ENCODE results near the gene SIRT7. TPM values are rescaled to one million over a fixed set of nuclear protein-coding genes. Genes with fewer than 3 reads are reported as not detected.

Gene SIRT7
- total and polyA plus RNA-seq, 4 experiments from 2014 or later = 31.5 to 91.9 (median 66.4) TPM

- Histone ChIP-seq H3K9me3 (ENCODE audit: control insufficient read depth in 1 of 2, low read length in 2 of 2) (no peaks in the 10 kb centered on the region), H3K4me3 (ENCODE audit: low read length in 2 of 2) (peak overlapping the region; percentile 84 to 95), H3K27me3 (ENCODE audit: insufficient read depth, low read length) (no peaks in the 10 kb centered on the region), H3K27ac (ENCODE audit: low read depth, low read length) (peak overlapping the region; percentile 95), H3K36me3 (ENCODE audit: insufficient read depth, low read length) (peaks cover 26% of the 10 kb centered on the region), H3K4me1 (ENCODE audit: insufficient read depth, low read length) (peaks cover 50% of the 10 kb centered on the region)
- DNase-seq = peak; percentile 95 to 97 (median 96)
- peak overlapping the region; percentile 93 to 97 (median 96) for H3K27ac Mint-ChIP-seq
- no peaks in the 10 kb centered on the region for H3K27me3 Mint-ChIP-seq
- intact Hi-C loops (cut with micrococcal nuclease) = loop anchor here (1.0 to 5.0 kb wide), 4 partner anchors 11 to 39 kb away; partner anchors contain the start of genes ALYREF, ANAPC11, MCRIP1 and P4HB
- H3K4me3 Mint-ChIP-seq = peak overlapping the region; percentile 81 to 91 (median 86)
- H3K4me1 Mint-ChIP-seq = peaks cover 9 to 53% (median 30%) of the 10 kb centered on the region in 4 donors
- ChIA-PET POLR2A (ENCODE audit: partially characterized antibody) (interaction anchor here (0.5 to 5.2 kb wide), 30 partner anchors 8 to 577 kb away, joined by 3 to 99 read pairs (median 5); partner anchors contain the start of genes ALYREF, ANAPC11, CCDC137 and CENPX), CTCF (ENCODE audit: partially characterized antibody) (interaction anchor here (0.7 kb wide), 1 partner anchor 16 kb away, joined by 3 read pairs; no protein-coding TSS in a partner anchor)
- peaks cover 8 to 23% of the 10 kb centered on the region in 2 donors for H3K36me3 Mint-ChIP-seq
- H3K9me3 Mint-ChIP-seq = peaks cover 0 to 7% (median 0%) of the 10 kb centered on the region in 8 donors
Measured at GRCh38 chr17:81871387-81872230, 46.4 kb downstream of the SIRT7 start.

GRCh38 chr17:81870981-81871386, 47.0 kb downstream of the SIRT7 start, which contains the start of gene ARHGDIA:
ARHGDIA (minus strand) TSS chr17:81871337; CDS start chr17:81869930, 1,407 bp downstream.
- Mint-ChIP-seq H3K9me3 (peaks cover 0 to 7% (median 0%) of the 10 kb centered on the region in 8 donors), H3K4me3 (peak within 1 kb of the TSS; percentile 86 to 92 (median 89)), H3K27ac (peak within 1 kb of the TSS; percentile 93 to 98 (median 96)), H3K27me3 (no peaks in the 10 kb centered on the region), H3K4me1 (peaks cover 9 to 54% (median 30%) of the 10 kb centered on the region in 4 donors), H3K36me3 (peaks cover 8 to 23% of the 10 kb centered on the region in 2 donors)
- POLR2A ChIA-PET (ENCODE audit: partially characterized antibody) = interaction anchor here (0.8 to 5.2 kb wide), 21 partner anchors 10 to 360 kb away, joined by 3 to 99 read pairs (median 6); partner anchors contain the start of genes ACTG1, ALYREF, ANAPC11 and CCDC137
- Histone ChIP-seq H3K36me3 (ENCODE audit: insufficient read depth, low read length) (peaks cover 26% of the 10 kb centered on the region), H3K27ac (ENCODE audit: low read depth, low read length) (peak within 1 kb of the TSS; percentile 95), H3K4me3 (ENCODE audit: low read length in 2 of 2) (peak within 1 kb of the TSS; percentile 84 to 95), H3K27me3 (ENCODE audit: insufficient read depth, low read length) (no peaks in the 10 kb centered on the region), H3K9me3 (ENCODE audit: control insufficient read depth in 1 of 2, low read length in 2 of 2) (no peaks in the 10 kb centered on the region), H3K4me1 (ENCODE audit: insufficient read depth, low read length) (peaks cover 55% of the 10 kb centered on the region)
- DNase-seq = no peak
- intact Hi-C loops (cut with micrococcal nuclease) = loop anchor here (1.0 to 5.0 kb wide), 4 partner anchors 11 to 40 kb away; partner anchors contain the start of genes ALYREF, ANAPC11, MCRIP1 and P4HB
- CTCF ChIA-PET (ENCODE audit: partially characterized antibody) = no interaction called here

GRCh38 chr17:81870131-81870980, 47.6 kb downstream of the SIRT7 start:
- POLR2A ChIA-PET (ENCODE audit: partially characterized antibody) = interaction anchor here (0.8 to 5.2 kb wide), 23 partner anchors 10 to 360 kb away, joined by 3 to 99 read pairs (median 6); partner anchors contain the start of genes ACTG1, ALYREF, ANAPC11 and CCDC137

GRCh38 chr17:81869221-81870130, 48.5 kb downstream of the SIRT7 start:
- Mint-ChIP-seq H3K4me3 (peak overlapping the region; percentile 85 to 92 (median 88)), H3K27me3 (no peaks in the 10 kb centered on the region), H3K4me1 (peaks cover 8 to 58% (median 34%) of the 10 kb centered on the region in 4 donors), H3K27ac (peak overlapping the region; percentile 93 to 98 (median 95)), H3K36me3 (peaks cover 8 to 25% of the 10 kb centered on the region in 2 donors), H3K9me3 (peaks cover 0 to 7% (median 0%) of the 10 kb centered on the region in 8 donors)
- ChIA-PET CTCF (ENCODE audit: partially characterized antibody) (interaction anchor here (0.7 to 1.2 kb wide), 5 partner anchors 10 to 58 kb away, joined by 3 to 5 read pairs (median 3); partner anchors contain the start of genes MAFG and MCRIP1), POLR2A (ENCODE audit: partially characterized antibody) (interaction anchor here (0.8 to 5.2 kb wide), 20 partner anchors 9 to 359 kb away, joined by 3 to 99 read pairs (median 6); partner anchors contain the start of genes ACTG1, ALYREF, ANAPC11 and MAFG)
- intact Hi-C loops (cut with micrococcal nuclease) = loop anchor here (2.0 to 10.0 kb wide), 3 partner anchors 37 to 425 kb away; partner anchors contain the start of genes MCRIP1 and PCYT2
- H3K27ac ChIP-seq (ENCODE audit: low read depth, low read length) = peak overlapping the region; percentile 91
- H3K4me1 ChIP-seq (ENCODE audit: insufficient read depth, low read length) = peaks cover 55% of the 10 kb centered on the region
- peaks cover 26% of the 10 kb centered on the region for H3K36me3 ChIP-seq (ENCODE audit: insufficient read depth, low read length)
- peak in 2 of 5 donors; percentile 17 to 29 for DNase-seq
- peak overlapping the region; percentile 63 to 78 for H3K4me3 ChIP-seq (ENCODE audit: low read length in 2 of 2)
- no peaks in the 10 kb centered on the region for H3K9me3 ChIP-seq (ENCODE audit: control insufficient read depth in 1 of 2, low read length in 2 of 2)
- no peaks in the 10 kb centered on the region for H3K27me3 ChIP-seq (ENCODE audit: insufficient read depth, low read length)

More at GRCh38 chr17:81870131-81870980, 47.6 kb downstream of the SIRT7 start:
- Histone ChIP-seq H3K27me3 (ENCODE audit: insufficient read depth, low read length) (no peaks in the 10 kb centered on the region), H3K4me1 (ENCODE audit: insufficient read depth, low read length) (peaks cover 55% of the 10 kb centered on the region), H3K4me3 (ENCODE audit: low read length in 2 of 2) (peak overlapping the region; percentile 63 to 78), H3K27ac (ENCODE audit: low read depth, low read length) (peak overlapping the region; percentile 91), H3K36me3 (ENCODE audit: insufficient read depth, low read length) (peaks cover 26% of the 10 kb centered on the region), H3K9me3 (ENCODE audit: control insufficient read depth in 1 of 2, low read length in 2 of 2) (no peaks in the 10 kb centered on the region)
- intact Hi-C loops (cut with micrococcal nuclease) = loop anchor here (2.0 to 5.0 kb wide), 2 partner anchors 38 to 40 kb away; partner anchors contain the start of genes MCRIP1 and PCYT2
- no peaks in the 10 kb centered on the region for H3K27me3 Mint-ChIP-seq
- peaks cover 0 to 7% (median 0%) of the 10 kb centered on the region in 8 donors for H3K9me3 Mint-ChIP-seq
- H3K36me3 Mint-ChIP-seq = peaks cover 8 to 25% of the 10 kb centered on the region in 2 donors
- CTCF ChIA-PET (ENCODE audit: partially characterized antibody) = interaction anchor here (0.8 to 1.0 kb wide), 2 partner anchors 54 to 57 kb away, joined by 3 read pairs; partner anchors contain the start of gene MAFG
- H3K4me1 Mint-ChIP-seq = peaks cover 9 to 60% (median 33%) of the 10 kb centered on the region in 4 donors
- DNase-seq = peak; percentile 41 to 64 (median 50)
- H3K27ac Mint-ChIP-seq = peak overlapping the region; percentile 93 to 98 (median 95)
- peak overlapping the region; percentile 85 to 92 (median 88) for H3K4me3 Mint-ChIP-seq

- Histone ChIP-seq H3K4me3 (ENCODE audit: low read length in 2 of 2) (no peak overlapping the region), H3K36me3 (ENCODE audit: insufficient read depth, low read length) (peaks cover 26% of the 10 kb centered on the region), H3K9me3 (ENCODE audit: control insufficient read depth in 1 of 2, low read length in 2 of 2) (no peaks in the 10 kb centered on the region), H3K27ac (ENCODE audit: low read depth, low read length) (peak overlapping the region; percentile 91), H3K27me3 (ENCODE audit: insufficient read depth, low read length) (no peaks in the 10 kb centered on the region), H3K4me1 (ENCODE audit: insufficient read depth, low read length) (peaks cover 51% of the 10 kb centered on the region)
- Mint-ChIP-seq H3K27me3 (no peaks in the 10 kb centered on the region), H3K4me1 (peaks cover 8 to 50% (median 33%) of the 10 kb centered on the region in 4 donors), H3K9me3 (peaks cover 0 to 8% (median 0%) of the 10 kb centered on the region in 8 donors), H3K27ac (peak overlapping the region in 4 of 7 donors; percentile 30 to 61 (median 42)), H3K4me3 (peak overlapping the region in 2 of 8 donors; percentile 20 to 46), H3K36me3 (peaks cover 8 to 25% of the 10 kb centered on the region in 2 donors)
- intact Hi-C loops (cut with micrococcal nuclease) = loop anchor here (10.0 kb wide), 1 partner anchor 426 kb away; no protein-coding TSS in a partner anchor
- ChIA-PET POLR2A (ENCODE audit: partially characterized antibody) (interaction anchor here (1.0 to 5.2 kb wide), 11 partner anchors 8 to 355 kb away, joined by 3 to 99 read pairs (median 11); partner anchors contain the start of genes ACTG1, MAFG, MCRIP1 and MRPL12), CTCF (ENCODE audit: partially characterized antibody) (interaction anchor here (0.8 to 1.2 kb wide), 2 partner anchors 10 to 35 kb away, joined by 3 to 5 read pairs; partner anchors contain the start of gene MCRIP1)
- DNase-seq = no peak
Measured at GRCh38 chr17:81868674-81869220, 49.2 kb downstream of the SIRT7 start.
